OCI-LY1 (cell line): ENCODE results near the gene CARD16.

ENCODE experiments used
- H2AFZ ChIP-seq: fragments of 200-600 bp; sonication (generic), shearing (Covaris generic); 2 replicates; pipeline ENCODE4 v1.6.0; 2014; ENCODE audit warnings: antibody characterized with exemption, mild to moderate bottlenecking, low read length
- H3F3A ChIP-seq: fragments of 200-600 bp; sonication (generic), shearing (Covaris generic); 2 replicates; pipeline ENCODE4 v1.6.0; 2014; ENCODE audit warnings: mild to moderate bottlenecking, antibody characterized with exemption, low read length, moderate library complexity; ENCODE audit not compliant: insufficient read depth
- H3K27ac ChIP-seq: fragments of 200-600 bp; sonication (generic); 2 replicates; pipeline ENCODE4 v1.5.1; 2014; ENCODE audit warnings: low read length, mixed run types, mild to moderate bottlenecking, low read depth; ENCODE audit not compliant: poor library complexity, severe bottlenecking
- H3K27me3 ChIP-seq: fragments of 200-600 bp; sonication (generic); 2 replicates; pipeline ENCODE4 v1.6.0; 2014; ENCODE audit warnings: antibody characterized with exemption, mild to moderate bottlenecking, low read length, moderate library complexity; ENCODE audit not compliant: insufficient read depth
- H3K36me3 ChIP-seq: fragments of 200-600 bp; sonication (generic); 2 replicates; pipeline ENCODE4 v1.6.1; 2014; ENCODE audit warnings: mild to moderate bottlenecking, antibody characterized with exemption, low read length, moderate library complexity, mixed read lengths; ENCODE audit not compliant: insufficient read depth
- H3K4me1 ChIP-seq: fragments of 200-600 bp; sonication (generic); 2 replicates; pipeline ENCODE4 v1.5.1; 2014; ENCODE audit warnings: mild to moderate bottlenecking, low read length, moderate library complexity; ENCODE audit not compliant: insufficient read depth, severe bottlenecking
- H3K4me2 ChIP-seq: fragments of 200-600 bp; sonication (generic), shearing (Covaris generic); 2 replicates; pipeline ENCODE4 v1.6.1; 2014; ENCODE audit warnings: low read length
- H3K4me3 ChIP-seq: fragments of 200-600 bp; sonication (generic); 2 replicates; pipeline ENCODE4 v1.5.1; 2014; ENCODE audit warnings: low read length, low read depth, mild to moderate bottlenecking, mixed read lengths; ENCODE audit not compliant: poor library complexity, severe bottlenecking
- H3K79me2 ChIP-seq: fragments of 200-600 bp; shearing (Covaris generic); 2 replicates; pipeline ENCODE4 v1.6.1; 2016; ENCODE audit warnings: mixed run types, low read length, mixed read lengths; ENCODE audit not compliant: insufficient read depth
- H3K9ac ChIP-seq: fragments of 200-600 bp; sonication (generic), shearing (Covaris generic); 2 replicates; pipeline ENCODE4 v1.6.1; 2014; ENCODE audit warnings: mild to moderate bottlenecking, low read length, mixed read lengths
- H3K9me2 ChIP-seq: fragments of 200-600 bp; sonication (generic), shearing (Covaris generic); 2 replicates; pipeline ENCODE4 v1.6.1; 2014; ENCODE audit warnings: low read depth, mild to moderate bottlenecking, low read length, mixed read lengths
- H3K9me3 ChIP-seq: fragments of 200-600 bp; shearing (Covaris generic); 2 replicates; pipeline ENCODE4 v1.6.1; 2014; ENCODE audit warnings: low read length, mixed read lengths
- H4K20me1 ChIP-seq: fragments of 200-600 bp; sonication (generic), shearing (Covaris generic); 2 replicates; pipeline ENCODE4 v1.6.0; 2016; ENCODE audit warnings: mild to moderate bottlenecking, low read length; ENCODE audit not compliant: insufficient read depth
- EZH2 ChIP-seq: fragments of 200-600 bp; sonication (generic), shearing (Covaris generic); IDR thresholded peaks from 2 replicates; pipeline ENCODE4 v1.8.0; 2017; ENCODE audit warnings: borderline replicate concordance, mixed run types, mild to moderate bottlenecking, antibody characterized with exemption, low read length, moderate library complexity, mixed read lengths
- TF ChIP-seq, protein P1 (sequence below): fragments of 200-600 bp; sonication (generic), shearing (Covaris generic); IDR thresholded peaks from 2 replicates; pipeline ENCODE4 v1.5.1; 2017; ENCODE audit warnings: mild to moderate bottlenecking, antibody characterized with exemption, low read length, moderate library complexity, mixed read lengths

The CARD16 gene

GRCh38 chr11:105046898-105047579, 1.9 kb upstream of the CARD16 start:
- Histone ChIP-seq H3K4me3 (no peak overlapping the region), H3K36me3 (no peaks in the 10 kb centered on the region), H3K9ac (no peak overlapping the region), H4K20me1 (no peaks in the 10 kb centered on the region), H3K27me3 (no peaks in the 10 kb centered on the region), H3K9me3 (no peaks in the 10 kb centered on the region), H2AFZ (no peak overlapping the region), H3K27ac (no peak overlapping the region), H3K79me2 (no peaks in the 10 kb centered on the region), H3K4me2 (no peak overlapping the region), H3F3A (no peaks in the 10 kb centered on the region), H3K4me1 (no peaks in the 10 kb centered on the region), H3K9me2 (no peaks in the 10 kb centered on the region)
- TF ChIP-seq, protein P1, sequence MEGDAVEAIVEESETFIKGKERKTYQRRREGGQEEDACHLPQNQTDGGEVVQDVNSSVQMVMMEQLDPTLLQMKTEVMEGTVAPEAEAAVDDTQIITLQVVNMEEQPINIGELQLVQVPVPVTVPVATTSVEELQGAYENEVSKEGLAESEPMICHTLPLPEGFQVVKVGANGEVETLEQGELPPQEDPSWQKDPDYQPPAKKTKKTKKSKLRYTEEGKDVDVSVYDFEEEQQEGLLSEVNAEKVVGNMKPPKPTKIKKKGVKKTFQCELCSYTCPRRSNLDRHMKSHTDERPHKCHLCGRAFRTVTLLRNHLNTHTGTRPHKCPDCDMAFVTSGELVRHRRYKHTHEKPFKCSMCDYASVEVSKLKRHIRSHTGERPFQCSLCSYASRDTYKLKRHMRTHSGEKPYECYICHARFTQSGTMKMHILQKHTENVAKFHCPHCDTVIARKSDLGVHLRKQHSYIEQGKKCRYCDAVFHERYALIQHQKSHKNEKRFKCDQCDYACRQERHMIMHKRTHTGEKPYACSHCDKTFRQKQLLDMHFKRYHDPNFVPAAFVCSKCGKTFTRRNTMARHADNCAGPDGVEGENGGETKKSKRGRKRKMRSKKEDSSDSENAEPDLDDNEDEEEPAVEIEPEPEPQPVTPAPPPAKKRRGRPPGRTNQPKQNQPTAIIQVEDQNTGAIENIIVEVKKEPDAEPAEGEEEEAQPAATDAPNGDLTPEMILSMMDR = no peak
- TF ChIP-seq EZH2 = no peak

DNA sequence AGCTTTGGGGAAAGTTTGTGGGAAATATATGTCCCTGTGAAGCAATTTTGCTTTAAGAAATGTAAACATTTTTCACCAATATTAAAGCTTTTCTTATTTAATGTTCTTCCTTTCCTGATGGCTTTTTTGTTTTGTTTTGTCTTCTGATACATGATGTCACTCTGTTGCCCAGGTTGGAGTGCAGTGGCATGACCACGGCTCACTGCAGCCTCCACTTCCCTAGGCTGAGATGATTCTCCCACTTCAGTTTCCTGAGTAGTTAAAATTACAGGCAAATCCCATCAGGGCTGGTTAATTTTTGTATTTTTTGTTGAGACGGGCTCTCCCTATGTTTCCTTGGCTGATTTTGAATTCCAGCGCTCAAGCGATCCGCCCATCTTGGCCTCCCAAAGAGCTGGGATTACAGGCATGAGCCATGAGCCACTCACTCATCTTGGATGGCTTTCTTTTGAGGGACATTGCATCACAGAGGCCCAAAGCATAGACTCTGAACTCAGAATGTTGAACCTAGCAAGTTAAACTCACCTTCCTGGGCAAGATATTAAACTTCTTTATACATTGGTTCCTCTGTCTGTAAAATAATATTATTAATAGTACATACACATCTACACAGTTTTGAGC, 651 bp upstream of the CARD16 start:
- H3K9me2 ChIP-seq = no peaks in the 10 kb centered on the region
- H3K36me3 ChIP-seq = no peaks in the 10 kb centered on the region
- H3K4me1 ChIP-seq = no peaks in the 10 kb centered on the region
- no peak for TF ChIP-seq EZH2
- TF ChIP-seq, protein P1 = no peak
- no peak overlapping the region for H3K4me2 ChIP-seq
- no peaks in the 10 kb centered on the region for H3K9me3 ChIP-seq
- H3K27me3 ChIP-seq = no peaks in the 10 kb centered on the region
- H3K27ac ChIP-seq = no peak overlapping the region
- no peak overlapping the region for H3K9ac ChIP-seq
- H4K20me1 ChIP-seq = no peaks in the 10 kb centered on the region
- H3K79me2 ChIP-seq = no peaks in the 10 kb centered on the region
- no peaks in the 10 kb centered on the region for H3F3A ChIP-seq
- H3K4me3 ChIP-seq = no peak overlapping the region
- no peak overlapping the region for H2AFZ ChIP-seq

DNA sequence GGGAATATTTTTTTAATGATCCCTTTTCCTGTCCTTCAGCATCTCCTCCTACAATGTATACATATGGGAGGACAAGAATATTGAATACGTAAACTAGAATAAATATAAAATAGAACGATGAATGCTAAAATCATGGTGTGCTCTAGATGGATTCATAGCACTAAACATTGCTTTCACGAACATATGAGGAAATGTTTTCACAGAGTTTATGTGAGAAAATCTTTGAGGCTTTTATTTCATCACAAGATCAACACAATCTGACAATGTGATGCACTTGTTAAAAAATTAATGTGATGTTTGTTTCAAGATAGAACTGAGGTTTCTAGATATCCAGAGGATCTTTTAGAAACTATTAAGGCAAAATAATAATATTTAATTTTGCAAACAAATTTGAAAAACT, 3.0 kb downstream of the CARD16 start:
- Histone ChIP-seq H3K9ac (no peak overlapping the region), H3K4me3 (no peak overlapping the region), H4K20me1 (no peaks in the 10 kb centered on the region), H3F3A (no peaks in the 10 kb centered on the region), H3K9me2 (no peaks in the 10 kb centered on the region), H3K9me3 (no peaks in the 10 kb centered on the region), H2AFZ (no peak overlapping the region), H3K79me2 (no peaks in the 10 kb centered on the region), H3K4me1 (no peaks in the 10 kb centered on the region), H3K36me3 (no peaks in the 10 kb centered on the region), H3K4me2 (no peak overlapping the region), H3K27ac (no peak overlapping the region), H3K27me3 (no peaks in the 10 kb centered on the region)
- TF ChIP-seq, protein P1 = no peak
- TF ChIP-seq EZH2 = no peak
